HG03558 (cell line): Measurements from ENCODE around the gene DISC1.
"Not testable (repeated sequence)": the region's sequence is repeated elsewhere in the genome, so short reads cannot be mapped to it uniquely, and the experiment has no call there.

Source experiments
- ATAC-seq: cut with Tn5 transposase; IDR thresholded peaks from one replicate; pipeline ENCODE4 v1.9.1; 2021; ENCODE audit warnings: moderate number of reproducible peaks; ENCODE audit not compliant: unreplicated experiment; ENCODE audit errors: extremely low read depth

Gene DISC1

GRCh38 chr1:231634323-231635013, 7.9 kb downstream of the DISC1 start:
- ATAC-seq = no peak

GRCh38 chr1:231636157-231636556, 9.6 kb downstream of the DISC1 start:
- ATAC-seq = no peak

GRCh38 chr1:231636922-231637321, 10.3 kb downstream of the DISC1 start:
- not testable (repeated sequence) for ATAC-seq

GRCh38 chr1:231638647-231639046, 12.1 kb downstream of the DISC1 start:
- ATAC-seq = no peak

- no peak for ATAC-seq
Measured at GRCh38 chr1:231639819-231640218, 13.2 kb downstream of the DISC1 start.

GRCh38 chr1:231641444-231641843, 14.9 kb downstream of the DISC1 start:
- ATAC-seq = not testable (repeated sequence)

GRCh38 chr1:231642061-231642460, 15.5 kb downstream of the DISC1 start:
- ATAC-seq = not testable (repeated sequence)

- no peak for ATAC-seq
Measured at GRCh38 chr1:231642618-231643017, 16.0 kb downstream of the DISC1 start.

GRCh38 chr1:231643071-231643934, 16.7 kb downstream of the DISC1 start:
- ATAC-seq = no peak

- no peak for ATAC-seq
Measured at GRCh38 chr1:231643935-231644237, 17.3 kb downstream of the DISC1 start.

GRCh38 chr1:231645634-231646033, 19.0 kb downstream of the DISC1 start:
- ATAC-seq = not testable (repeated sequence)

- ATAC-seq = not testable (repeated sequence)
Measured at GRCh38 chr1:231646165-231646564, 19.6 kb downstream of the DISC1 start.

- not testable (repeated sequence) for ATAC-seq
Measured at GRCh38 chr1:231651621-231652260, 25.2 kb downstream of the DISC1 start.

GRCh38 chr1:231653632-231654031, 27.0 kb downstream of the DISC1 start:
- ATAC-seq = no peak

GRCh38 chr1:231656741-231657140, 30.2 kb downstream of the DISC1 start:
- ATAC-seq = no peak

- not testable (repeated sequence) for ATAC-seq
Measured at GRCh38 chr1:231658223-231658622, 31.6 kb downstream of the DISC1 start.

- ATAC-seq = no peak
Measured at GRCh38 chr1:231660198-231660597, 33.6 kb downstream of the DISC1 start.

GRCh38 chr1:231663211-231663792, 36.7 kb downstream of the DISC1 start:
- ATAC-seq = no peak

- ATAC-seq = no peak
Measured at GRCh38 chr1:231665101-231665500, 38.5 kb downstream of the DISC1 start.

GRCh38 chr1:231665726-231666125, 39.1 kb downstream of the DISC1 start:
- ATAC-seq = no peak
